Neural cell (in vitro differentiated cells): Measurements from ENCODE around the gene PELI2.

Source experiments
- EP300 ChIP-seq: fragments of 450-650 bp; conservative IDR thresholded peaks from 2 replicates; pipeline ENCODE4 v1.6.1; 2014; ENCODE audit warnings: antibody characterized with exemption, mild to moderate bottlenecking, moderate library complexity; ENCODE audit not compliant: poor library complexity, severe bottlenecking
- EZH2 ChIP-seq: fragments of 200-600, 300-800 bp; shearing (Covaris generic), sonication (generic); IDR thresholded peaks from 2 replicates; pipeline ENCODE4 v1.6.1; 2014; ENCODE audit warnings: antibody characterized with exemption, low read length, borderline replicate concordance, mild to moderate bottlenecking; ENCODE audit not compliant: insufficient read depth, poor library complexity, severe bottlenecking
- POLR2AphosphoS5 ChIP-seq: IDR thresholded peaks from 2 replicates; pipeline ENCODE4 v1.6.1; 2012
- REST ChIP-seq: IDR thresholded peaks from 2 replicates; pipeline ENCODE4 v1.6.1; 2012; ENCODE audit warnings: borderline replicate concordance
- TF ChIP-seq, protein P1 (sequence below): fragments of 450-650 bp; IDR thresholded peaks from 2 replicates; pipeline ENCODE4 v1.5.1; 2014; ENCODE audit warnings: antibody characterized with exemption, mild to moderate bottlenecking, moderate library complexity; ENCODE audit not compliant: poor library complexity, severe bottlenecking

- TF ChIP-seq EZH2, result no peak
- TF ChIP-seq REST, result no peak
- TF ChIP-seq, protein P1, sequence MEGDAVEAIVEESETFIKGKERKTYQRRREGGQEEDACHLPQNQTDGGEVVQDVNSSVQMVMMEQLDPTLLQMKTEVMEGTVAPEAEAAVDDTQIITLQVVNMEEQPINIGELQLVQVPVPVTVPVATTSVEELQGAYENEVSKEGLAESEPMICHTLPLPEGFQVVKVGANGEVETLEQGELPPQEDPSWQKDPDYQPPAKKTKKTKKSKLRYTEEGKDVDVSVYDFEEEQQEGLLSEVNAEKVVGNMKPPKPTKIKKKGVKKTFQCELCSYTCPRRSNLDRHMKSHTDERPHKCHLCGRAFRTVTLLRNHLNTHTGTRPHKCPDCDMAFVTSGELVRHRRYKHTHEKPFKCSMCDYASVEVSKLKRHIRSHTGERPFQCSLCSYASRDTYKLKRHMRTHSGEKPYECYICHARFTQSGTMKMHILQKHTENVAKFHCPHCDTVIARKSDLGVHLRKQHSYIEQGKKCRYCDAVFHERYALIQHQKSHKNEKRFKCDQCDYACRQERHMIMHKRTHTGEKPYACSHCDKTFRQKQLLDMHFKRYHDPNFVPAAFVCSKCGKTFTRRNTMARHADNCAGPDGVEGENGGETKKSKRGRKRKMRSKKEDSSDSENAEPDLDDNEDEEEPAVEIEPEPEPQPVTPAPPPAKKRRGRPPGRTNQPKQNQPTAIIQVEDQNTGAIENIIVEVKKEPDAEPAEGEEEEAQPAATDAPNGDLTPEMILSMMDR, result no peak
- TF ChIP-seq POLR2AphosphoS5, result no peak
- no peak for TF ChIP-seq EP300
Measured at GRCh38 chr14:56211084-56211483, 92.9 kb downstream of the PELI2 start.
